ENCODE data around the gene SHB.

- TF ChIP-seq POLR2AphosphoS5 (IDR thresholded peaks at IDR 0.05) (no peak), POLR2A (IDR thresholded peaks at IDR 0.05) (no peak), CTCF (IDR thresholded peaks at IDR 0.05) (no peak)
These were observed 122.1 kb downstream of the SHB start for GRCh38 chr9:37946971-37947370.
